Right lobe of liver (tissue), 4 donors: ENCODE measurements around the gene FAM168A.

Source experiments
- POLR2A ChIP-seq: fragments of 450-650 bp; IDR thresholded peaks from one replicate; pipeline ENCODE4 v1.6.1; 2017; ENCODE audit warnings: antibody characterized with exemption, mild to moderate bottlenecking
- TF ChIP-seq, protein P1 (sequence below), 4 donors: fragments of 200-600 bp in 3 of 4; fragments of 450-650 bp in 1 of 4; IDR thresholded peaks; one replicate each; pipeline versions ENCODE4 v1.5.1 to v1.8.0; 2016 to 2022; ENCODE audit warnings: antibody characterized with exemption in 4 of 4, mild to moderate bottlenecking in 2 of 4
- donor health status: DM: no; HTN: no; CAD: no.
- donor health status: DM: no; HTN: no; CAD: no.
- donor health status: DM: no; HTN: yes; CAD: no.

GRCh38 chr11:73496134-73496533, 101.8 kb downstream of the FAM168A start:
- TF ChIP-seq, protein P1, sequence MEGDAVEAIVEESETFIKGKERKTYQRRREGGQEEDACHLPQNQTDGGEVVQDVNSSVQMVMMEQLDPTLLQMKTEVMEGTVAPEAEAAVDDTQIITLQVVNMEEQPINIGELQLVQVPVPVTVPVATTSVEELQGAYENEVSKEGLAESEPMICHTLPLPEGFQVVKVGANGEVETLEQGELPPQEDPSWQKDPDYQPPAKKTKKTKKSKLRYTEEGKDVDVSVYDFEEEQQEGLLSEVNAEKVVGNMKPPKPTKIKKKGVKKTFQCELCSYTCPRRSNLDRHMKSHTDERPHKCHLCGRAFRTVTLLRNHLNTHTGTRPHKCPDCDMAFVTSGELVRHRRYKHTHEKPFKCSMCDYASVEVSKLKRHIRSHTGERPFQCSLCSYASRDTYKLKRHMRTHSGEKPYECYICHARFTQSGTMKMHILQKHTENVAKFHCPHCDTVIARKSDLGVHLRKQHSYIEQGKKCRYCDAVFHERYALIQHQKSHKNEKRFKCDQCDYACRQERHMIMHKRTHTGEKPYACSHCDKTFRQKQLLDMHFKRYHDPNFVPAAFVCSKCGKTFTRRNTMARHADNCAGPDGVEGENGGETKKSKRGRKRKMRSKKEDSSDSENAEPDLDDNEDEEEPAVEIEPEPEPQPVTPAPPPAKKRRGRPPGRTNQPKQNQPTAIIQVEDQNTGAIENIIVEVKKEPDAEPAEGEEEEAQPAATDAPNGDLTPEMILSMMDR (IDR thresholded peaks at IDR 0.05), result no peak
- TF ChIP-seq POLR2A, result no peak
